Activated naive CD8-positive, alpha-beta T cell treated with anti-CD3 and anti-CD28 coated beads for 36 hours (primary cell): Measurements from ENCODE around the gene AGPAT2. TPM values are rescaled to one million over a fixed set of nuclear protein-coding genes. Genes with fewer than 3 reads are reported as not detected.

ENCODE experiments used
- total RNA-seq, 2 experiments: library from RNA; stranded (reverse); gene quantifications; one replicate each; pipeline ENCODE4 v1.2.3, GENCODE V29; 2021

Gene AGPAT2
- total RNA-seq, 2 experiments from 2014 or later, result 14.6 to 16.1 TPM

Other genes starting within 250 kb of the AGPAT2 start
- gene INPP5E, start 247.6 kb downstream of the AGPAT2 start, total RNA-seq, result 10 to 100 TPM; 10.9 to 12.1 TPM
- 10 to 100 TPM; 69.4 to 71.2 TPM for gene SEC16A, start 204.4 kb downstream of the AGPAT2 start, total RNA-seq
- gene NOTCH1, start 141.4 kb downstream of the AGPAT2 start, total RNA-seq, result 10 to 100 TPM; 48.2 to 51.6 TPM
- gene EGFL7, start 24.5 kb downstream of the AGPAT2 start, total RNA-seq, result 1 to 10 TPM in 1 of 2 experiments, under 1 TPM in 1; 0.94 to 1.2 TPM
- under 1 TPM in 1 of 2 experiments, not detected in 1; 0.10 TPM for gene DIPK1B, start 25.1 kb upstream of the AGPAT2 start, total RNA-seq
- 1 to 10 TPM; 5.4 to 6.1 TPM for gene LCN10, start 55.5 kb upstream of the AGPAT2 start, total RNA-seq
- not detected for gene LCN6, start 61.1 kb upstream of the AGPAT2 start, total RNA-seq
- not detected for gene LCN8, start 70.8 kb upstream of the AGPAT2 start, total RNA-seq
- not detected for gene LCN15, start 77.1 kb upstream of the AGPAT2 start, total RNA-seq
- 10 to 100 TPM; 49.3 to 49.6 TPM for gene TMEM141, start 103.9 kb upstream of the AGPAT2 start, total RNA-seq
- under 1 TPM in 1 of 2 experiments, not detected in 1; 0.43 TPM for gene CCDC183, start 108.9 kb upstream of the AGPAT2 start, total RNA-seq
- gene RABL6, start 120.5 kb upstream of the AGPAT2 start, total RNA-seq, result 10 to 100 TPM; 87.0 to 88.3 TPM
- 1 to 10 TPM; 2.8 to 3.1 TPM for gene AJM1, start 155.0 kb upstream of the AGPAT2 start, total RNA-seq
- gene PHPT1, start 162.0 kb upstream of the AGPAT2 start, total RNA-seq, result 10 to 100 TPM; 93.0 to 97.8 TPM
- gene MAMDC4, start 164.9 kb upstream of the AGPAT2 start, total RNA-seq, result 10 to 100 TPM; 10.9 to 12.6 TPM
- 100 to 1,000 TPM; 276 to 284 TPM for gene EDF1, start 178.9 kb upstream of the AGPAT2 start, total RNA-seq
- 10 to 100 TPM; 38.8 to 45.8 TPM for gene TRAF2, start 199.1 kb upstream of the AGPAT2 start, total RNA-seq